ENCODE data around the gene TAF15.

GRCh38 chr17:35841101-35841500 lies 31.8 kb downstream of the TAF15 start:
- TF ChIP-seq CTCF (IDR thresholded peaks at IDR 0.05) (no peak), POLR2A (IDR thresholded peaks at IDR 0.05; ENCODE audit: low read depth) (no peak)

All from esophagus muscularis mucosa (tissue), 3 donors.